A549 (cell line): ENCODE measurements around the gene FGGY.

Experiments used
- BHLHE40 ChIP-seq: IDR thresholded peaks from 2 replicates; pipeline ENCODE4 v1.6.1; 2012; ENCODE audit warnings: low read depth, low read length, inconsistent platforms
- CBX2 ChIP-seq: fragments of 200-600 bp; sonication (generic); IDR thresholded peaks from 2 replicates; pipeline ENCODE4 v1.6.1; 2016; ENCODE audit warnings: low read depth, mild to moderate bottlenecking, borderline replicate concordance
- CTCF ChIP-seq: fragments of >200 bp; sonication (Bioruptor Twin); formaldehyde crosslinking; IDR thresholded peaks from 3 replicates; pipeline ENCODE4 v1.5.1; 2016
- RAD21 ChIP-seq, 2 experiments: fragments of >200 bp in 1 of 2; sonication (Bioruptor Twin) in 1 of 2; formaldehyde crosslinking in 1 of 2; IDR thresholded peaks in 1 of 2; conservative IDR thresholded peaks in 1 of 2; 2 replicates in 1 of 2; 3 replicates in 1 of 2; pipeline ENCODE4 v1.6.1; 2012 to 2018; ENCODE audit warnings: inconsistent platforms in 1 of 2
- RCOR1 ChIP-seq: fragments of 150-350 bp; IDR thresholded peaks from 2 replicates; pipeline ENCODE4 v1.6.1; 2014; ENCODE audit warnings: antibody characterized with exemption, low read length, low read depth
- RFX5 ChIP-seq: fragments of 450-650 bp; IDR thresholded peaks from 2 replicates; pipeline ENCODE4 v1.7.1; 2014; ENCODE audit warnings: antibody characterized with exemption, mild to moderate bottlenecking, moderate library complexity
- ZNF302 ChIP-seq: fragments of 250-450 bp; sonication (Bioruptor Pico); IDR thresholded peaks from 2 replicates; pipeline ENCODE4 v1.9.0; 2021; ENCODE audit warnings: inconsistent platforms, mild to moderate bottlenecking, moderate library complexity

DNA sequence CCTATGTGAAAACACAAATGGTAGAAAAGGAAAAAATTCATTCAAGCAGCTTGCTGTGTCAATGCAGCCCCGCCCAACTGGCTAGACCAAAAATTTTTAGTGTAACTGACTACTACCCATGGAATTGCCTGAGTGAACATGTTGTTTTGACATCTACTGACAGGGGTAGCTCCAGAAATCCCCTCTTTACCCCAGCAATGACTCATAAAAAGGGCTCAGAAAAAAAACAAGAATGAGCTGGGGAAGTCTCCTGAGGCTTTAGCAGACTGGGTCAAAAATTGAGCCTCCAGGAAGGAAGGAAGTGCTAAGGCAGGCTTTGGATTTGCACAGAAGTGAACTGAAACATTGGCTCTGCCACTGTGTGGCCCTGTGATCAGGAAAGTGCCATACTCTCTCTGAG is 24.4 kb upstream of the FGGY start:
- TF ChIP-seq CBX2 (no peak), RAD21 (conservative IDR thresholded peaks at IDR 0.05 in 1 of 2, IDR thresholded peaks at IDR 0.05 in 1 of 2) (no peak), RCOR1 (no peak), ZNF302 (CRISPR knock-in tag) (no peak), BHLHE40 (no peak), RFX5 (no peak), CTCF (no peak)
